Measurements from ENCODE around the gene MSI2. TPM values are rescaled to one million over a fixed set of nuclear protein-coding genes. Genes with fewer than 3 reads are reported as not detected.

Gene MSI2
- total and polyA plus RNA-seq, 4 donors = 9.4 to 64.0 (median 30.4) TPM

- H3K9ac ChIP-seq (ENCODE audit: insufficient read depth in 1 of 2, low read length in 2 of 2) = no peak overlapping the region
- H3K27me3 ChIP-seq (ENCODE audit: control insufficient read depth in 3 of 3, insufficient read depth in 3 of 3, low read length in 2 of 3) = no peaks in the 10 kb centered on the region
- 79 to 81% methylated on average over 8 of the region's 8 CpGs for WGBS, 2 donors
- no peak for TF ChIP-seq CTCF (IDR thresholded peaks at IDR 0.05; ENCODE audit: control extremely low read depth, extremely low read depth)
- no peaks in the 10 kb centered on the region for H3K36me3 ChIP-seq (ENCODE audit: control insufficient read depth in 4 of 4, insufficient read depth in 4 of 4, low read length in 4 of 4)
- H3K27ac ChIP-seq (ENCODE audit: low read depth in 1 of 2, low read length in 1 of 2) = no peak overlapping the region
- DNase-seq = peak in 2 of 3 donors; percentile 50 to 67
- peaks cover 0 to 65% (median 25%) of the 10 kb centered on the region in 5 donors for H3K4me1 ChIP-seq (ENCODE audit: control insufficient read depth in 5 of 5, insufficient read depth in 5 of 5, low read length in 5 of 5)
- H3K9me3 ChIP-seq (ENCODE audit: control insufficient read depth in 4 of 4, insufficient read depth in 3 of 4, low read length in 3 of 4) = no peaks in the 10 kb centered on the region
- no peak overlapping the region for H3K4me3 ChIP-seq
- no peak for ATAC-seq (ENCODE audit: insufficient read depth, low FRiP score)
These were observed 251.5 kb downstream of the MSI2 start for GRCh38 chr17:57507828-57508227.

- Histone ChIP-seq H3K27ac (ENCODE audit: low read depth in 1 of 2, low read length in 1 of 2) (no peak overlapping the region), H3K4me3 (no peak overlapping the region), H3K27me3 (ENCODE audit: control insufficient read depth in 3 of 3, insufficient read depth in 3 of 3, low read length in 2 of 3) (no peaks in the 10 kb centered on the region), H3K9me3 (ENCODE audit: control insufficient read depth in 4 of 4, insufficient read depth in 3 of 4, low read length in 3 of 4) (no peaks in the 10 kb centered on the region), H3K36me3 (ENCODE audit: control insufficient read depth in 4 of 4, insufficient read depth in 4 of 4, low read length in 4 of 4) (no peaks in the 10 kb centered on the region), H3K4me1 (ENCODE audit: control insufficient read depth in 5 of 5, insufficient read depth in 5 of 5, low read length in 5 of 5) (peaks cover 0 to 68% (median 20%) of the 10 kb centered on the region in 5 donors), H3K9ac (ENCODE audit: insufficient read depth in 1 of 2, low read length in 2 of 2) (no peak overlapping the region)
- DNase-seq = no peak
- ATAC-seq (ENCODE audit: insufficient read depth, low FRiP score) = no peak
- whole genome bisulfite sequencing, 2 donors = 93 to 96% methylated on average over 10 of the region's 10 CpGs
- no peak for TF ChIP-seq CTCF (IDR thresholded peaks at IDR 0.05; ENCODE audit: control extremely low read depth, extremely low read depth)
These were observed 252.3 kb downstream of the MSI2 start for GRCh38 chr17:57508671-57509070.

- DNase-seq (no peak), ATAC-seq (ENCODE audit: insufficient read depth, low FRiP score) (no peak)
- Histone ChIP-seq H3K4me1 (ENCODE audit: control insufficient read depth in 5 of 5, insufficient read depth in 5 of 5, low read length in 5 of 5) (peaks cover 0 to 73% (median 21%) of the 10 kb centered on the region in 5 donors), H3K27me3 (ENCODE audit: control insufficient read depth in 3 of 3, insufficient read depth in 3 of 3, low read length in 2 of 3) (no peaks in the 10 kb centered on the region), H3K9ac (ENCODE audit: insufficient read depth in 1 of 2, low read length in 2 of 2) (no peak overlapping the region), H3K36me3 (ENCODE audit: control insufficient read depth in 4 of 4, insufficient read depth in 4 of 4, low read length in 4 of 4) (no peaks in the 10 kb centered on the region), H3K9me3 (ENCODE audit: control insufficient read depth in 4 of 4, insufficient read depth in 3 of 4, low read length in 3 of 4) (no peaks in the 10 kb centered on the region), H3K27ac (ENCODE audit: low read depth in 1 of 2, low read length in 1 of 2) (no peak overlapping the region), H3K4me3 (no peak overlapping the region)
- no peak for TF ChIP-seq CTCF (IDR thresholded peaks at IDR 0.05; ENCODE audit: control extremely low read depth, extremely low read depth)
- WGBS, 2 donors = 94 to 96% methylated on average over 14 of the region's 14 CpGs
These were observed 255.3 kb downstream of the MSI2 start for GRCh38 chr17:57511475-57512123.

GRCh38 chr17:57512258-57512657, 255.9 kb downstream of the MSI2 start:
- ATAC-seq (ENCODE audit: insufficient read depth, low FRiP score) (no peak), DNase-seq (no peak)
- no peaks in the 10 kb centered on the region for H3K27me3 ChIP-seq (ENCODE audit: control insufficient read depth in 3 of 3, insufficient read depth in 3 of 3, low read length in 2 of 3)
- H3K4me3 ChIP-seq = no peak overlapping the region
- TF ChIP-seq CTCF (IDR thresholded peaks at IDR 0.05; ENCODE audit: control extremely low read depth, extremely low read depth) = no peak
- H3K36me3 ChIP-seq (ENCODE audit: control insufficient read depth in 4 of 4, insufficient read depth in 4 of 4, low read length in 4 of 4) = no peaks in the 10 kb centered on the region
- WGBS, 2 donors = 86 to 90% methylated on average over 3 of the region's 3 CpGs
- no peak overlapping the region for H3K27ac ChIP-seq (ENCODE audit: low read depth in 1 of 2, low read length in 1 of 2)
- H3K9ac ChIP-seq (ENCODE audit: insufficient read depth in 1 of 2, low read length in 2 of 2) = no peak overlapping the region
- H3K9me3 ChIP-seq (ENCODE audit: control insufficient read depth in 4 of 4, insufficient read depth in 3 of 4, low read length in 3 of 4) = no peaks in the 10 kb centered on the region
- H3K4me1 ChIP-seq (ENCODE audit: control insufficient read depth in 5 of 5, insufficient read depth in 5 of 5, low read length in 5 of 5) = peaks cover 1 to 74% (median 22%) of the 10 kb centered on the region in 5 donors
